NB4 (cell line): ENCODE results near the gene PPP1R14C.

Experiments
- DNase-seq: peaks from one replicate; pipeline ENCODE4 v3.0.0; 2010; ENCODE audit warnings: low read depth
- H3K4me3 ChIP-seq: one replicate; pipeline ENCODE4 v1.5.1; 2011; ENCODE audit warnings: mild to moderate bottlenecking, low read depth, low read length, moderate library complexity
- MAX ChIP-seq: IDR thresholded peaks from 2 replicates; pipeline ENCODE4 v1.6.1; 2011; ENCODE audit warnings: low read depth, low read length
- MYC ChIP-seq: IDR thresholded peaks from 2 replicates; pipeline ENCODE4 v1.6.1; 2011; ENCODE audit warnings: low read depth, low read length
- POLR2A ChIP-seq: IDR thresholded peaks from 2 replicates; pipeline ENCODE4 v1.6.1; 2011; ENCODE audit warnings: mild to moderate bottlenecking; ENCODE audit not compliant: insufficient read length; ENCODE audit errors: extremely low read depth
- TF ChIP-seq, protein P1 (sequence below): IDR thresholded peaks from one replicate; pipeline ENCODE4 v1.5.1; 2012; ENCODE audit warnings: low read depth, low read length

The PPP1R14C gene

DNA sequence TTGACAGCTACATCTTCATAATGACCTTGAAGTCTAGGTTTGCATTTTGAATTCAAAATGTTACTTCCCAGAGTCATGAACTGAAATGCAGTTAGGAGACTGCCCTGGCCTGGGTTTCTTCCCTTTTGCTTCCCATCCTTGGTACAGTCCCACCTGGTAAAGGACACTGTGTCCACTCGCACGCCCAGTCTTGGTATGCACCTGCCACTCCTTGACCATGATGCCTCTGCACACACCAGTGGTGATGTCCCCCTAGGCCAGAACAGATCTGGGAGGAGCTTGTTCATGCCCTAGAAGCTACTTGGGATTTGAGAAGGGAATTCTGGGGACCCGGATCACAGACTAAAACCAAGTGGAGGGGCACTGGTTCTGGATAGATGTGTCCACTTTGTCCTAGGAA, 3.6 kb downstream of the PPP1R14C start:
- DNase-seq = no peak
- TF ChIP-seq MAX = no peak
- TF ChIP-seq MYC = no peak
- TF ChIP-seq POLR2A = no peak
- TF ChIP-seq, protein P1, sequence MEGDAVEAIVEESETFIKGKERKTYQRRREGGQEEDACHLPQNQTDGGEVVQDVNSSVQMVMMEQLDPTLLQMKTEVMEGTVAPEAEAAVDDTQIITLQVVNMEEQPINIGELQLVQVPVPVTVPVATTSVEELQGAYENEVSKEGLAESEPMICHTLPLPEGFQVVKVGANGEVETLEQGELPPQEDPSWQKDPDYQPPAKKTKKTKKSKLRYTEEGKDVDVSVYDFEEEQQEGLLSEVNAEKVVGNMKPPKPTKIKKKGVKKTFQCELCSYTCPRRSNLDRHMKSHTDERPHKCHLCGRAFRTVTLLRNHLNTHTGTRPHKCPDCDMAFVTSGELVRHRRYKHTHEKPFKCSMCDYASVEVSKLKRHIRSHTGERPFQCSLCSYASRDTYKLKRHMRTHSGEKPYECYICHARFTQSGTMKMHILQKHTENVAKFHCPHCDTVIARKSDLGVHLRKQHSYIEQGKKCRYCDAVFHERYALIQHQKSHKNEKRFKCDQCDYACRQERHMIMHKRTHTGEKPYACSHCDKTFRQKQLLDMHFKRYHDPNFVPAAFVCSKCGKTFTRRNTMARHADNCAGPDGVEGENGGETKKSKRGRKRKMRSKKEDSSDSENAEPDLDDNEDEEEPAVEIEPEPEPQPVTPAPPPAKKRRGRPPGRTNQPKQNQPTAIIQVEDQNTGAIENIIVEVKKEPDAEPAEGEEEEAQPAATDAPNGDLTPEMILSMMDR = no peak
- no peak overlapping the region for H3K4me3 ChIP-seq

DNA sequence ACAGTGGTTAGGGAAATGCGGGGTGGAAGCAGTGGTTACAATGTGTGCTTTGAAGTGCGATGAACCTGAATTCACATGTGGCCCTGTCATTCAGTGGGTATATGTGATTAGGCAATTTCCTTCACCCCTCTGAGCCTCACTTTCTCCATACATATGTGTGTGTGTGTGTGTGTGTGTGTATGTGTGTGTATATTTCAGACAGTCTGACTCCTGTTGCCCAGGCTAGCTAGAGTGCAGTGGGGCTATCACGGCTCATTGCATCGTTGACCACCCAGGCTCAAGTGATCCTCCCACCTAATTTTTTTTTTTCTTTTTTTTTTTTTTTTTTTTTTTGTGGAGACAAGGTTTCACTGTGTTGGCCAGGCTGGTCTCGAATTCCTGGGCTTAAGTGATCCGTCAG, 6.3 kb downstream of the PPP1R14C start:
- H3K4me3 ChIP-seq = no peak overlapping the region
- TF ChIP-seq MYC (no peak), POLR2A (no peak), MAX (no peak)
- TF ChIP-seq, protein P1 = no peak
- no peak for DNase-seq

GRCh38 chr6:150150458-150150820, 7.6 kb downstream of the PPP1R14C start:
- TF ChIP-seq, protein P1 = no peak
- DNase-seq = no peak
- no peak overlapping the region for H3K4me3 ChIP-seq

- no peak overlapping the region for H3K4me3 ChIP-seq
- no peak for DNase-seq
- no peak for TF ChIP-seq MYC
- TF ChIP-seq POLR2A = no peak
- no peak for TF ChIP-seq MAX
- TF ChIP-seq, protein P1 = no peak
These were observed 8.2 kb downstream of the PPP1R14C start for GRCh38 chr6:150150821-150151646.

- DNase-seq = no peak
- H3K4me3 ChIP-seq = no peak overlapping the region
- TF ChIP-seq, protein P1 = no peak
- TF ChIP-seq MAX = 0 out of 2 replicates have a peak, but pooled peaks have one; percentile 12
These were observed 10.3 kb downstream of the PPP1R14C start for GRCh38 chr6:150152891-150153876.
